HEK293T (cell line): ENCODE data around the gene CNOT1.
"Not testable (repeated sequence)": the region's sequence is repeated elsewhere in the genome, so short reads cannot be mapped to it uniquely, and the experiment has no call there.

ENCODE experiments used
- CTBP1 ChIP-seq: fragments of 450-650 bp; IDR thresholded peaks from 2 replicates; pipeline ENCODE4 v1.6.1; 2016; ENCODE audit warnings: borderline replicate concordance
- FOXM1 ChIP-seq: fragments of 450-650 bp; IDR thresholded peaks from 2 replicates; pipeline ENCODE4 v1.6.1; 2017; ENCODE audit warnings: mild to moderate bottlenecking, borderline replicate concordance
- NFRKB ChIP-seq: fragments of 450-650 bp; IDR thresholded peaks from 2 replicates; pipeline ENCODE4 v1.6.1; 2016; ENCODE audit warnings: mild to moderate bottlenecking, moderate library complexity
- SUZ12 ChIP-seq: fragments of 450-650 bp; IDR thresholded peaks from 2 replicates; pipeline ENCODE4 v1.6.1; 2016; ENCODE audit warnings: mild to moderate bottlenecking

DNA sequence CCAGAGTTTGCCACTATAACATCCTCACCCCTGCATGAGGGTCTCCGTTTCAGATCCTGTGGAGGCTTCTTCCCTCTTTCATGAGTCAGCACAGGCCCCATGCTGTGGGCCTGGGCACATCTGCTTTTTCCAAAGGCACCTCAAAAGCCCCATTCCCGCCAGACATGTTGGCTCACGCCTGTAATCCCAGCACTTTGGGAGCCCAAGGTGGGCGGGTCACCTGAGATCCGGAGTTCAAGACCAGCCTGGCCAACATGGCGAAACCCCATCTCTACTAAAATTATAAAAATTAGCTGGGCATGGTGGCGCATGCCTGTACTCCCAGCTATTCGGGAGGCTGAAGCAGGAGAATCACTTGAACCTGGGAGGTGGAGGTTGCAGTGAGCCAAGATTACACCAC, 139.1 kb downstream of the CNOT1 start:
- TF ChIP-seq FOXM1, SUZ12, NFRKB, CTBP1: not testable (repeated sequence)
